Measurements from ENCODE around the gene SLC25A1. TPM values are rescaled to one million over a fixed set of nuclear protein-coding genes. Genes with fewer than 3 reads are reported as not detected.

Gene SLC25A1
- total and polyA plus RNA-seq, 2 donors (not counting 1 experiment from before 2014, with no cell fraction given), result 41.3 to 47.7 TPM

DNA sequence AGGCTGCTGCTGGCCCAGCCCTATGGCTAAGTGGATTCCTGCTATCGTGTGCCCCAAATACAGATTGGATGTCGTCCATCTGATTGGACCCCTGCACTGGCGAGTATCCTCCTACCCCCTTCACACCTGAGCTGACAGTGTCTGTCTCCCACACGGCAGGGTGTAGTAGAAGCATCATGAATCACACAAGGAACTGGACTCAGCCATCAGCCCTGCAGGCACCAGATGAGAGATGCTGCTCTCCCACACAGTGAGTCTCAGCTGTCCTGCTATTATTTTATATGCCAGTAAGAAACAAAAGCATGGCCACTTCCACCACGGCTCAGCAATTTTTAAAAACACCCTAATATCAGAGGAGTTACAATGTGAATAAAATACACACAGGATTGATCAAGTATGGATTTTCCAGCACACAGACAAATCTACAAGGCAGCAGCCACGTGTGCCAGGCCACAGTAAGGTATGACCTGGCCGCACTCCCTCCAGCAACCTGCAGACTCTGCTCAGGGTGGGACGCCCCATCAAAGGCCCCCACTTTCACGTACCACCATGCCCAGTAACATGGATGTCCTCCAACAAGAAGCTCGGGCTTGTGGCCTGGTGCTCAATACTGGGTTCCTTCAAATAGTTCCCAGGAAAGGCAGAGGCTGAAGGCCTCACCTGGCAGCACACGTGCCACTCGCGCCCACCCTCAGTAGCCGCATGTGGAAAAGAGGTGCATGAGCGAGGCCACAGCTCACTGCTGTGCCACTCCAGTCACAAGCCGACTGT, 16.4 kb upstream of the SLC25A1 start:
- Histone ChIP-seq H3K27me3 (replicated peaks in 1 of 4; ENCODE audit: control extremely low read depth in 1 of 4, control insufficient read depth in 3 of 4, insufficient read depth in 4 of 4, low read length in 3 of 4) (no peaks in the 10 kb centered on the region), H4K20me1 (ENCODE audit: control insufficient read depth, insufficient read depth, low read length, poor library complexity, severe bottlenecking) (no peaks in the 10 kb centered on the region), H3K9me3 (ENCODE audit: control extremely low read depth in 1 of 3, control insufficient read depth in 2 of 3, insufficient read depth in 1 of 3, low read length in 2 of 3) (peaks cover 0 to 5% (median 0%) of the 10 kb centered on the region in 3 donors), H3K4me3 (ENCODE audit: control extremely low read depth in 1 of 5, extremely low read depth in 1 of 5, insufficient read depth in 1 of 5, low read depth in 2 of 5, low read length in 4 of 5) (no peak overlapping the region), H3K27ac (ENCODE audit: low read length in 2 of 2) (no peak overlapping the region), H3K9ac (ENCODE audit: low read length) (no peak overlapping the region), H3K79me2 (ENCODE audit: control insufficient read depth, insufficient read depth, low read length) (no peaks in the 10 kb centered on the region), H3K4me2 (replicated peaks; ENCODE audit: low read depth, low read length, poor library complexity, severe bottlenecking) (no peak overlapping the region), H3K4me1 (ENCODE audit: control insufficient read depth in 2 of 2, insufficient read depth in 2 of 2, low read length in 2 of 2) (peaks cover 5% of the 10 kb centered on the region in 2 donors), H2AFZ (ENCODE audit: insufficient read depth, low read depth, low read length, poor library complexity, severe bottlenecking) (peak overlapping the region; percentile 27), H3K36me3 (replicated peaks in 1 of 2; ENCODE audit: control extremely low read depth in 1 of 2, control insufficient read depth in 1 of 2, extremely low read depth in 1 of 2, insufficient read depth in 2 of 2, low read length in 1 of 2) (no peaks in the 10 kb centered on the region)
- CTCF ChIA-PET, result interaction anchor here (1.9 kb wide), 1 partner anchor 435 kb away, joined by 5 read pairs; no protein-coding TSS in a partner anchor
- WGBS (ENCODE audit: insufficient coverage), result 95% methylated on average over 15 of the region's 16 CpGs
- POLR2A ChIA-PET, result no interaction called here
- Mint-ChIP-seq H3K4me1 (peaks cover 16% of the 10 kb centered on the region), H3K27ac (no peak overlapping the region), H3K4me3 (no peak overlapping the region), H3K9me3 (ENCODE audit: insufficient read depth) (no peaks in the 10 kb centered on the region), H3K27me3 (no peaks in the 10 kb centered on the region)
- no peak for ATAC-seq (ENCODE audit: low read depth)
- intact Hi-C loops (cut with micrococcal nuclease), result no loop called here
- TF ChIP-seq EZH2 (IDR thresholded peaks at IDR 0.05; ENCODE audit: borderline replicate concordance, insufficient read depth, low read depth, low read length, poor library complexity, severe bottlenecking), result no peak
- TF ChIP-seq, protein P1, sequence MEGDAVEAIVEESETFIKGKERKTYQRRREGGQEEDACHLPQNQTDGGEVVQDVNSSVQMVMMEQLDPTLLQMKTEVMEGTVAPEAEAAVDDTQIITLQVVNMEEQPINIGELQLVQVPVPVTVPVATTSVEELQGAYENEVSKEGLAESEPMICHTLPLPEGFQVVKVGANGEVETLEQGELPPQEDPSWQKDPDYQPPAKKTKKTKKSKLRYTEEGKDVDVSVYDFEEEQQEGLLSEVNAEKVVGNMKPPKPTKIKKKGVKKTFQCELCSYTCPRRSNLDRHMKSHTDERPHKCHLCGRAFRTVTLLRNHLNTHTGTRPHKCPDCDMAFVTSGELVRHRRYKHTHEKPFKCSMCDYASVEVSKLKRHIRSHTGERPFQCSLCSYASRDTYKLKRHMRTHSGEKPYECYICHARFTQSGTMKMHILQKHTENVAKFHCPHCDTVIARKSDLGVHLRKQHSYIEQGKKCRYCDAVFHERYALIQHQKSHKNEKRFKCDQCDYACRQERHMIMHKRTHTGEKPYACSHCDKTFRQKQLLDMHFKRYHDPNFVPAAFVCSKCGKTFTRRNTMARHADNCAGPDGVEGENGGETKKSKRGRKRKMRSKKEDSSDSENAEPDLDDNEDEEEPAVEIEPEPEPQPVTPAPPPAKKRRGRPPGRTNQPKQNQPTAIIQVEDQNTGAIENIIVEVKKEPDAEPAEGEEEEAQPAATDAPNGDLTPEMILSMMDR (IDR thresholded peaks at IDR 0.05), result no peak
- no peak for DNase-seq

DNA sequence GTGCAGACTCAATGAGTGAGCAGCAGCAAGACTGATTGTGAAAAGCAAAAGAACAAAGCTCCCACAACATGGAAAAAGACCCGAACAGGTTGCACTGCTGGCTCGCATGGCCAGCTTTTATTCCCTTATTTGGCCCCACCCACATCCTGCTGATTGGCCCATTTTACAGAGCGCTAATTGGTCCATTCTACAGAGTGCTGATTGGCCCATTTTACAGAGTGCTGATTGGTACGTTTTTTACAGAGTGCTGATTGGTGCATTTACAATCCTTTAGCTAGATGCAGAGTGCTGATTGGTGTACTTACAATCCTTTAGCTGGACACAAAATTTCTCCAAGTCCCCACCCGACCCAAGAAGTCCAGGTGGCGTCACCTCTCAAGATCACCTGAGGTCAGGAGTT, 15.3 kb upstream of the SLC25A1 start:
- no peak overlapping the region for H2AFZ ChIP-seq (ENCODE audit: insufficient read depth, low read depth, low read length, poor library complexity, severe bottlenecking)
- 92% methylated on average over 4 of the region's 6 CpGs for WGBS (ENCODE audit: insufficient coverage)

More for the DNA sequence above, 15.3 kb upstream of the SLC25A1 start:
- intact Hi-C loops (cut with micrococcal nuclease), result no loop called here
- no peak for TF ChIP-seq EZH2 (IDR thresholded peaks at IDR 0.05; ENCODE audit: borderline replicate concordance, insufficient read depth, low read depth, low read length, poor library complexity, severe bottlenecking)
- ATAC-seq (ENCODE audit: low read depth) (no peak), DNase-seq (no peak)
- H3K9me3 Mint-ChIP-seq (ENCODE audit: insufficient read depth), result no peaks in the 10 kb centered on the region
- H4K20me1 ChIP-seq (ENCODE audit: control insufficient read depth, insufficient read depth, low read length, poor library complexity, severe bottlenecking), result no peaks in the 10 kb centered on the region
- no peak overlapping the region for H3K27ac ChIP-seq (ENCODE audit: low read length in 2 of 2)
- H3K27me3 Mint-ChIP-seq, result peaks cover 7% of the 10 kb centered on the region
- H3K79me2 ChIP-seq (ENCODE audit: control insufficient read depth, insufficient read depth, low read length), result no peaks in the 10 kb centered on the region
- H3K4me1 ChIP-seq (ENCODE audit: control insufficient read depth in 2 of 2, insufficient read depth in 2 of 2, low read length in 2 of 2), result peaks cover 5% of the 10 kb centered on the region in 2 donors
- no peak overlapping the region for H3K4me2 ChIP-seq (replicated peaks; ENCODE audit: low read depth, low read length, poor library complexity, severe bottlenecking)
- H3K36me3 ChIP-seq (replicated peaks in 1 of 2; ENCODE audit: control extremely low read depth in 1 of 2, control insufficient read depth in 1 of 2, extremely low read depth in 1 of 2, insufficient read depth in 2 of 2, low read length in 1 of 2), result no peaks in the 10 kb centered on the region
- no peak overlapping the region for H3K9ac ChIP-seq (ENCODE audit: low read length)
- peaks cover 16% of the 10 kb centered on the region for H3K4me1 Mint-ChIP-seq
- H3K4me3 ChIP-seq (ENCODE audit: control extremely low read depth in 1 of 5, extremely low read depth in 1 of 5, insufficient read depth in 1 of 5, low read depth in 2 of 5, low read length in 4 of 5), result no peak overlapping the region
- H3K27me3 ChIP-seq (replicated peaks in 1 of 4; ENCODE audit: control extremely low read depth in 1 of 4, control insufficient read depth in 3 of 4, insufficient read depth in 4 of 4, low read length in 3 of 4), result no peaks in the 10 kb centered on the region
- peaks cover 0 to 5% (median 0%) of the 10 kb centered on the region in 3 donors for H3K9me3 ChIP-seq (ENCODE audit: control extremely low read depth in 1 of 3, control insufficient read depth in 2 of 3, insufficient read depth in 1 of 3, low read length in 2 of 3)
- no peak overlapping the region for H3K4me3 Mint-ChIP-seq
- CTCF ChIA-PET, result interaction anchor here (1.9 kb wide), 1 partner anchor 436 kb away, joined by 5 read pairs; no protein-coding TSS in a partner anchor
- POLR2A ChIA-PET, result no interaction called here
- no peak overlapping the region for H3K27ac Mint-ChIP-seq
